ENCODE data around the gene FOXO3. TPM values are rescaled to one million over a fixed set of nuclear protein-coding genes. Genes with fewer than 3 reads are reported as not detected.

The FOXO3 gene
- total and polyA plus RNA-seq, 2 donors (not counting 1 experiment from before 2014, with no cell fraction given): 49.5 to 63.9 TPM

DNA sequence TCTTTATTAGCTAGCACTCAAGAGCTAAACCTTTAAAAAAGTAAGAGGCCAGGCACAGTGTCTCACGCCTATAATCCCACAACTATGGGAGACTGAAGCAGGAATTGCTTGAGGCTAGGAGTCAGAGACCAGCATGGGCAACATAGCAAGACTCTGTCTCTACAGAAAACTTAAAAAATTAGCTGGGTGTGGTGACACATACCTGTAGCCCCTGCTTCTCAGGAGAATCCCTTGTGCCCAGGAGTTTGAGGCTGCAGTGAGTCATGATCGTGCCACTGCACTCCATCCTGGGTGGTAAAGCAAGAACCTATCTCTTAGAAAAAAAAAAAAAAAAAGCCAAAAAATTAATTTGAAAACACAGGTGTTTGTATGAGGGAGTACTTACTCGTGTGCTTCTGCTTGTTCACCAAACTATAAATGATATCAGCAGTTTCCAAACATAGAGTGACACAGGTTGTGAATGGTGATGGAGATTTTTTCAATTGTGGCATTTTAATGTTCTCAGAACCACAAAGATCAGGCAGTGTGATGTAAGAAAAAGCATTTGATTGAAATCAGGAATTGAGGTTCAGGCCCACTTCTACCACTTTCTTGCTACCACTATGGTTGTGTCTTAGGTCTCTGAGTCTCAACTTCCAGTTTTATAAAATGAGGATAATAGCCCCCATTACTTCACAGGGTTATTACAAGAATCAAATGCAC is 104.9 kb downstream of the FOXO3 start:
- Histone ChIP-seq H3K4me2 (ENCODE audit: extremely low read depth, insufficient read depth, low read length) (no peak overlapping the region), H3K79me2 (ENCODE audit: control insufficient read depth, insufficient read depth, low read length) (peaks cover 69% of the 10 kb centered on the region), H3K27me3 (ENCODE audit: control insufficient read depth, insufficient read depth, low read length) (no peaks in the 10 kb centered on the region), H3K27ac (ENCODE audit: insufficient read depth, low read length) (no peak overlapping the region), H3K9me3 (ENCODE audit: control insufficient read depth, insufficient read depth, low read depth, low read length) (no peaks in the 10 kb centered on the region), H3K4me1 (ENCODE audit: control insufficient read depth, extremely low read depth, insufficient read depth, low read length) (peaks cover 6% of the 10 kb centered on the region), H3K4me3 (replicated peaks in 1 of 4; ENCODE audit: control extremely low read depth in 1 of 4, insufficient read depth in 1 of 4, low read depth in 3 of 4, low read length in 4 of 4) (no peak overlapping the region), H3K9ac (ENCODE audit: insufficient read depth, low read length) (no peak overlapping the region), H3K36me3 (ENCODE audit: control insufficient read depth, insufficient read depth, low read length) (no peaks in the 10 kb centered on the region), H4K20me1 (ENCODE audit: control insufficient read depth, extremely low read depth, insufficient read depth, low read length) (no peaks in the 10 kb centered on the region), H2AFZ (ENCODE audit: low read length) (no peak overlapping the region)
- DNase-seq (ENCODE audit: low read depth in 2 of 2): no peak
- TF ChIP-seq, protein P1, sequence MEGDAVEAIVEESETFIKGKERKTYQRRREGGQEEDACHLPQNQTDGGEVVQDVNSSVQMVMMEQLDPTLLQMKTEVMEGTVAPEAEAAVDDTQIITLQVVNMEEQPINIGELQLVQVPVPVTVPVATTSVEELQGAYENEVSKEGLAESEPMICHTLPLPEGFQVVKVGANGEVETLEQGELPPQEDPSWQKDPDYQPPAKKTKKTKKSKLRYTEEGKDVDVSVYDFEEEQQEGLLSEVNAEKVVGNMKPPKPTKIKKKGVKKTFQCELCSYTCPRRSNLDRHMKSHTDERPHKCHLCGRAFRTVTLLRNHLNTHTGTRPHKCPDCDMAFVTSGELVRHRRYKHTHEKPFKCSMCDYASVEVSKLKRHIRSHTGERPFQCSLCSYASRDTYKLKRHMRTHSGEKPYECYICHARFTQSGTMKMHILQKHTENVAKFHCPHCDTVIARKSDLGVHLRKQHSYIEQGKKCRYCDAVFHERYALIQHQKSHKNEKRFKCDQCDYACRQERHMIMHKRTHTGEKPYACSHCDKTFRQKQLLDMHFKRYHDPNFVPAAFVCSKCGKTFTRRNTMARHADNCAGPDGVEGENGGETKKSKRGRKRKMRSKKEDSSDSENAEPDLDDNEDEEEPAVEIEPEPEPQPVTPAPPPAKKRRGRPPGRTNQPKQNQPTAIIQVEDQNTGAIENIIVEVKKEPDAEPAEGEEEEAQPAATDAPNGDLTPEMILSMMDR (conservative IDR thresholded peaks at IDR 0.05 in 1 of 2, IDR thresholded peaks at IDR 0.05 in 1 of 2; ENCODE audit: low read depth in 1 of 2, low read length in 2 of 2): no peak
- TF ChIP-seq EZH2 (IDR thresholded peaks at IDR 0.05; ENCODE audit: low read length, missing control alignments): no peak

DNA sequence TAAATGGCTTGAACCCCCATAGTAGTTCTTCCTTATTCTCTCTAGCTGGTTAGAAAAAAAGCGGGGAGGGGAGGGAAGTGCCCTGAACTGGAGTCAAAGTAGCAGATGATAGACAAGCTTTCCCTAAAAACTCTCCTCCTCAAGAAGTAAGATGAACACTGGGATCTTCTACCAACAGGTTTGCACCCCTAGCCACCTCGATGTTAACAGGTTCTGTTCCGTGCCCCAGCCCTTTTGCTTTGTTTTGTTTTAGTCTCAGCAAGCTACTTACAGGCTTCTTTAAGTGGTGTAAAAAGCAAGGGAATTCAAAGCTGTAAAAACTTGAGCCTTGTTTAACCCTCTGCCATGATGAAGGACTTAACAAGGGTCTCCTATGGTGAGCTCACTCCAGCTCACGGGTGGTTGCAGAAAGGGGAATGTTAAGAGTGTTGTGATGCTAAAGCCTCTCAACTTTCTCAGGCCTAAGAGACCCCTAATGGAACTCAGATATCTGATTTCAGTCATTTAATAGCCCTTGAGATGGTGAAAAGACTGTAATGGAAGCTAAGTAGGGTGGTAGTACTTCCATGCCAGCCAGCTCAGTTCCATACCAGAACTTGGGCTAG is 106.0 kb downstream of the FOXO3 start:
- TF ChIP-seq, protein P1 (conservative IDR thresholded peaks at IDR 0.05 in 1 of 2, IDR thresholded peaks at IDR 0.05 in 1 of 2; ENCODE audit: low read depth in 1 of 2, low read length in 2 of 2): no peak
- TF ChIP-seq EZH2 (IDR thresholded peaks at IDR 0.05; ENCODE audit: low read length, missing control alignments): no peak
- Histone ChIP-seq H3K36me3 (ENCODE audit: control insufficient read depth, insufficient read depth, low read length) (no peaks in the 10 kb centered on the region), H3K27ac (ENCODE audit: insufficient read depth, low read length) (no peak overlapping the region), H3K4me3 (replicated peaks in 1 of 4; ENCODE audit: control extremely low read depth in 1 of 4, insufficient read depth in 1 of 4, low read depth in 3 of 4, low read length in 4 of 4) (no peak overlapping the region), H4K20me1 (ENCODE audit: control insufficient read depth, extremely low read depth, insufficient read depth, low read length) (no peaks in the 10 kb centered on the region), H3K9ac (ENCODE audit: insufficient read depth, low read length) (no peak overlapping the region), H3K4me2 (ENCODE audit: extremely low read depth, insufficient read depth, low read length) (no peak overlapping the region), H3K79me2 (ENCODE audit: control insufficient read depth, insufficient read depth, low read length) (peaks cover 73% of the 10 kb centered on the region), H3K27me3 (ENCODE audit: control insufficient read depth, insufficient read depth, low read length) (no peaks in the 10 kb centered on the region), H2AFZ (ENCODE audit: low read length) (no peak overlapping the region), H3K9me3 (ENCODE audit: control insufficient read depth, insufficient read depth, low read depth, low read length) (no peaks in the 10 kb centered on the region), H3K4me1 (ENCODE audit: control insufficient read depth, extremely low read depth, insufficient read depth, low read length) (peaks cover 8% of the 10 kb centered on the region)
- DNase-seq (ENCODE audit: low read depth in 2 of 2): no peak

DNA sequence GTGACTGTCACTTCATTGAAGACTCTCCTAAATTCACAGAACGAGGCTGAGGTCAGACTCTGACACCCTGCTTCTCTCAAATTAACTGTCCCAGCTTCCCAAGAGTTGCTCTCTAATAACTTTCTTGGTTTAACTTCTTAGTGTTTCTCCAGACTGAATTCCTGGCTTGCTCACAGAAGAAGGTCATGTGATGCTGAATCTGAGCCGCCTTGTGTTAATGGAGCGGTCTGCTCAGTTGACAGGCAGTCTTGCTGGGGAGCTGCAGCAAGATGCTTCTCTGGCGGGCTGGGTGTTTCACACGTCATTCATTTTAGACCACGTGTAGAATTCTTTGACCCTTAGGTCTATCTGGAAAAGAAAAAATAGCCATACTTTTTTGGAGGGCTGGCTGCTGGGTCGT is 107.3 kb downstream of the FOXO3 start:
- Histone ChIP-seq H3K79me2 (ENCODE audit: control insufficient read depth, insufficient read depth, low read length) (peaks cover 74% of the 10 kb centered on the region), H3K27me3 (ENCODE audit: control insufficient read depth, insufficient read depth, low read length) (no peaks in the 10 kb centered on the region)
- TF ChIP-seq, protein P1 (conservative IDR thresholded peaks at IDR 0.05 in 1 of 2, IDR thresholded peaks at IDR 0.05 in 1 of 2; ENCODE audit: low read depth in 1 of 2, low read length in 2 of 2): no peak
- TF ChIP-seq EZH2 (IDR thresholded peaks at IDR 0.05; ENCODE audit: low read length, missing control alignments): no peak

More for the DNA sequence above, 107.3 kb downstream of the FOXO3 start:
- Histone ChIP-seq H4K20me1 (ENCODE audit: control insufficient read depth, extremely low read depth, insufficient read depth, low read length) (no peaks in the 10 kb centered on the region), H3K4me2 (ENCODE audit: extremely low read depth, insufficient read depth, low read length) (no peak overlapping the region), H3K9ac (ENCODE audit: insufficient read depth, low read length) (no peak overlapping the region), H2AFZ (ENCODE audit: low read length) (no peak overlapping the region), H3K4me1 (ENCODE audit: control insufficient read depth, extremely low read depth, insufficient read depth, low read length) (peaks cover 8% of the 10 kb centered on the region), H3K9me3 (ENCODE audit: control insufficient read depth, insufficient read depth, low read depth, low read length) (no peaks in the 10 kb centered on the region), H3K36me3 (ENCODE audit: control insufficient read depth, insufficient read depth, low read length) (no peaks in the 10 kb centered on the region), H3K4me3 (replicated peaks in 1 of 4; ENCODE audit: control extremely low read depth in 1 of 4, insufficient read depth in 1 of 4, low read depth in 3 of 4, low read length in 4 of 4) (no peak overlapping the region), H3K27ac (ENCODE audit: insufficient read depth, low read length) (no peak overlapping the region)
- peak; percentile 75 to 77 for DNase-seq (ENCODE audit: low read depth in 2 of 2)
